Stimulated activated CD4-positive, alpha-beta T cell treated with anti-CD3 and anti-CD28 coated beads, Interleukin-4, amount 100 ng/mL, for 1 hour (primary cell): ENCODE results near the gene P2RX6.
A peak's percentile ranks its signal among the peaks of the same experiment; 100 is the strongest.

Experiments used
- DNase-seq: peaks from one replicate; pipeline ENCODE4 v3.0.0-alpha.2; 2020

P2RX6 gene

GRCh38 chr22:21015466-21016006, 571 bp downstream of the P2RX6 start:
- no peak for DNase-seq

- no peak for DNase-seq
Observed at GRCh38 chr22:21016644-21017420, 1.9 kb downstream of the P2RX6 start.

- no peak for DNase-seq
Observed at GRCh38 chr22:21018314-21018713, 3.3 kb downstream of the P2RX6 start.

GRCh38 chr22:21020802-21021429, 6.0 kb downstream of the P2RX6 start:
- no peak for DNase-seq

- no peak for DNase-seq
Observed at GRCh38 chr22:21022507-21022906, 7.5 kb downstream of the P2RX6 start.

GRCh38 chr22:21022955-21023614, 8.1 kb downstream of the P2RX6 start:
- no peak for DNase-seq

GRCh38 chr22:21025266-21025665, 10.3 kb downstream of the P2RX6 start:
- no peak for DNase-seq

GRCh38 chr22:21025763-21026755, 11.1 kb downstream of the P2RX6 start:
- no peak for DNase-seq

GRCh38 chr22:21026783-21027692, 12.1 kb downstream of the P2RX6 start:
- no peak for DNase-seq

- DNase-seq, result no peak
Observed at GRCh38 chr22:21028277-21029251, 13.6 kb downstream of the P2RX6 start.

GRCh38 chr22:21029486-21030025, 14.6 kb downstream of the P2RX6 start:
- DNase-seq, result no peak

GRCh38 chr22:21030032-21030431, 15.1 kb downstream of the P2RX6 start:
- DNase-seq, result no peak

- no peak for DNase-seq
Observed at GRCh38 chr22:21030621-21031544, 15.9 kb downstream of the P2RX6 start.

- DNase-seq, result no peak
Observed at GRCh38 chr22:21031545-21032036, 16.6 kb downstream of the P2RX6 start.

GRCh38 chr22:21032037-21032867, 17.3 kb downstream of the P2RX6 start, which contains the start of gene SLC7A4:
Gene SLC7A4 (minus strand): TSS chr22:21032561. CDS start chr22:21031812, 749 bp downstream.
- peak; percentile 7 for DNase-seq

- DNase-seq, result no peak
Observed at GRCh38 chr22:21032868-21033688, 18.1 kb downstream of the P2RX6 start.
